ENCODE measurements around the gene APBB2.

Gene APBB2

GRCh38 chr4:41129128-41129754, 85.1 kb downstream of the APBB2 start:
- H3K79me2 ChIP-seq (ENCODE audit: control insufficient read depth, insufficient read depth, low read length, unreplicated experiment), result peaks cover 79% of the 10 kb centered on the region
- H3K4me1 ChIP-seq (ENCODE audit: control insufficient read depth, insufficient read depth, low read length, unreplicated experiment), result peaks cover 33% of the 10 kb centered on the region
- no peak overlapping the region for H3K27ac ChIP-seq (ENCODE audit: low read depth, low read length)

GRCh38 chr4:41125558-41126311, 88.6 kb downstream of the APBB2 start:
- peak overlapping the region; percentile 30 for H3K27ac ChIP-seq (ENCODE audit: low read depth, low read length)
- no peaks in the 10 kb centered on the region for H3K36me3 ChIP-seq (ENCODE audit: insufficient read depth, low read length)
- no peak overlapping the region for H3K4me3 ChIP-seq (ENCODE audit: low read depth, low read length)

More at GRCh38 chr4:41129128-41129754, 85.1 kb downstream of the APBB2 start:
- Histone ChIP-seq H2AFZ (ENCODE audit: low read length, unreplicated experiment) (no peak overlapping the region), H3K36me3 (ENCODE audit: insufficient read depth, low read length) (no peaks in the 10 kb centered on the region), H3K4me3 (ENCODE audit: low read depth, low read length) (no peak overlapping the region), H3K27me3 (ENCODE audit: insufficient read depth, low read length) (no peaks in the 10 kb centered on the region)

GRCh38 chr4:41124916-41125548, 89.3 kb downstream of the APBB2 start:
- H3K36me3 ChIP-seq (ENCODE audit: insufficient read depth, low read length), result no peaks in the 10 kb centered on the region
- H2AFZ ChIP-seq (ENCODE audit: low read length, unreplicated experiment), result no peak overlapping the region
- H3K79me2 ChIP-seq (ENCODE audit: control insufficient read depth, insufficient read depth, low read length, unreplicated experiment), result peaks cover 66% of the 10 kb centered on the region
- H3K4me3 ChIP-seq (ENCODE audit: low read depth, low read length), result no peak overlapping the region
- no peaks in the 10 kb centered on the region for H3K27me3 ChIP-seq (ENCODE audit: insufficient read depth, low read length)
- peak overlapping the region; percentile 30 for H3K27ac ChIP-seq (ENCODE audit: low read depth, low read length)
- H3K4me1 ChIP-seq (ENCODE audit: control insufficient read depth, insufficient read depth, low read length, unreplicated experiment), result peaks cover 33% of the 10 kb centered on the region

More at GRCh38 chr4:41125558-41126311, 88.6 kb downstream of the APBB2 start:
- Histone ChIP-seq H2AFZ (ENCODE audit: low read length, unreplicated experiment) (no peak overlapping the region), H3K27me3 (ENCODE audit: insufficient read depth, low read length) (no peaks in the 10 kb centered on the region), H3K79me2 (ENCODE audit: control insufficient read depth, insufficient read depth, low read length, unreplicated experiment) (peaks cover 73% of the 10 kb centered on the region), H3K4me1 (ENCODE audit: control insufficient read depth, insufficient read depth, low read length, unreplicated experiment) (peaks cover 27% of the 10 kb centered on the region)

- H3K79me2 ChIP-seq (ENCODE audit: control insufficient read depth, insufficient read depth, low read length, unreplicated experiment), result peaks cover 72% of the 10 kb centered on the region
- H3K27me3 ChIP-seq (ENCODE audit: insufficient read depth, low read length), result no peaks in the 10 kb centered on the region
- peaks cover 40% of the 10 kb centered on the region for H3K4me1 ChIP-seq (ENCODE audit: control insufficient read depth, insufficient read depth, low read length, unreplicated experiment)
- H3K27ac ChIP-seq (ENCODE audit: low read depth, low read length), result no peak overlapping the region
- peaks cover 1% of the 10 kb centered on the region; the same call in 1 of the 2 replicates for H3K36me3 ChIP-seq (ENCODE audit: insufficient read depth, low read length)
- H2AFZ ChIP-seq (ENCODE audit: low read length, unreplicated experiment), result no peak overlapping the region
- H3K4me3 ChIP-seq (ENCODE audit: low read depth, low read length), result no peak overlapping the region
Measured at GRCh38 chr4:41122775-41123174, 91.6 kb downstream of the APBB2 start.

- Histone ChIP-seq H3K4me3 (ENCODE audit: low read depth, low read length) (no peak overlapping the region), H3K36me3 (ENCODE audit: insufficient read depth, low read length) (peaks cover 5% of the 10 kb centered on the region; the same call in 1 of the 2 replicates), H3K27me3 (ENCODE audit: insufficient read depth, low read length) (no peaks in the 10 kb centered on the region), H3K79me2 (ENCODE audit: control insufficient read depth, insufficient read depth, low read length, unreplicated experiment) (peaks cover 71% of the 10 kb centered on the region), H2AFZ (ENCODE audit: low read length, unreplicated experiment) (no peak overlapping the region), H3K4me1 (ENCODE audit: control insufficient read depth, insufficient read depth, low read length, unreplicated experiment) (peaks cover 40% of the 10 kb centered on the region), H3K27ac (ENCODE audit: low read depth, low read length) (no peak overlapping the region)
Measured at GRCh38 chr4:41122309-41122708, 92.0 kb downstream of the APBB2 start.

GRCh38 chr4:41121906-41122305, 92.4 kb downstream of the APBB2 start:
- Histone ChIP-seq H2AFZ (ENCODE audit: low read length, unreplicated experiment) (no peak overlapping the region), H3K4me1 (ENCODE audit: control insufficient read depth, insufficient read depth, low read length, unreplicated experiment) (peaks cover 40% of the 10 kb centered on the region), H3K27ac (ENCODE audit: low read depth, low read length) (peak overlapping the region; percentile 66; the same call in 1 of the 2 replicates), H3K4me3 (ENCODE audit: low read depth, low read length) (no peak overlapping the region), H3K79me2 (ENCODE audit: control insufficient read depth, insufficient read depth, low read length, unreplicated experiment) (peaks cover 69% of the 10 kb centered on the region), H3K36me3 (ENCODE audit: insufficient read depth, low read length) (peaks cover 5% of the 10 kb centered on the region; the same call in 1 of the 2 replicates), H3K27me3 (ENCODE audit: insufficient read depth, low read length) (no peaks in the 10 kb centered on the region)

- H3K27me3 ChIP-seq (ENCODE audit: insufficient read depth, low read length), result no peaks in the 10 kb centered on the region
- peaks cover 5% of the 10 kb centered on the region for H3K36me3 ChIP-seq (ENCODE audit: insufficient read depth, low read length)
- peak overlapping the region; percentile 33 for H2AFZ ChIP-seq (ENCODE audit: low read length, unreplicated experiment)
- H3K4me3 ChIP-seq (ENCODE audit: low read depth, low read length), result peak overlapping the region; percentile 61
- peak overlapping the region; percentile 66 for H3K27ac ChIP-seq (ENCODE audit: low read depth, low read length)
- H3K4me1 ChIP-seq (ENCODE audit: control insufficient read depth, insufficient read depth, low read length, unreplicated experiment), result peaks cover 37% of the 10 kb centered on the region
- peaks cover 61% of the 10 kb centered on the region for H3K79me2 ChIP-seq (ENCODE audit: control insufficient read depth, insufficient read depth, low read length, unreplicated experiment)
Measured at GRCh38 chr4:41120297-41121217, 93.8 kb downstream of the APBB2 start.

GRCh38 chr4:41119867-41120295, 94.5 kb downstream of the APBB2 start:
- Histone ChIP-seq H2AFZ (ENCODE audit: low read length, unreplicated experiment) (peak overlapping the region; percentile 33), H3K4me1 (ENCODE audit: control insufficient read depth, insufficient read depth, low read length, unreplicated experiment) (peaks cover 30% of the 10 kb centered on the region), H3K36me3 (ENCODE audit: insufficient read depth, low read length) (peaks cover 5% of the 10 kb centered on the region), H3K4me3 (ENCODE audit: low read depth, low read length) (peak overlapping the region; percentile 61), H3K27ac (ENCODE audit: low read depth, low read length) (peak overlapping the region; percentile 66), H3K79me2 (ENCODE audit: control insufficient read depth, insufficient read depth, low read length, unreplicated experiment) (peaks cover 59% of the 10 kb centered on the region), H3K27me3 (ENCODE audit: insufficient read depth, low read length) (no peaks in the 10 kb centered on the region)

GRCh38 chr4:41111791-41112190, 102.6 kb downstream of the APBB2 start:
- H3K79me2 ChIP-seq (ENCODE audit: control insufficient read depth, insufficient read depth, low read length, unreplicated experiment), result peaks cover 52% of the 10 kb centered on the region
- no peak overlapping the region for H3K4me3 ChIP-seq (ENCODE audit: low read depth, low read length)
- H3K27me3 ChIP-seq (ENCODE audit: insufficient read depth, low read length), result no peaks in the 10 kb centered on the region
- H2AFZ ChIP-seq (ENCODE audit: low read length, unreplicated experiment), result no peak overlapping the region
- no peak overlapping the region for H3K27ac ChIP-seq (ENCODE audit: low read depth, low read length)
- H3K36me3 ChIP-seq (ENCODE audit: insufficient read depth, low read length), result no peaks in the 10 kb centered on the region; the same call in 1 of the 2 replicates
- H3K4me1 ChIP-seq (ENCODE audit: control insufficient read depth, insufficient read depth, low read length, unreplicated experiment), result peaks cover 4% of the 10 kb centered on the region

GRCh38 chr4:41110050-41110449, 104.3 kb downstream of the APBB2 start:
- H3K27me3 ChIP-seq (ENCODE audit: insufficient read depth, low read length), result no peaks in the 10 kb centered on the region
- peaks cover 54% of the 10 kb centered on the region for H3K79me2 ChIP-seq (ENCODE audit: control insufficient read depth, insufficient read depth, low read length, unreplicated experiment)
- peaks cover 4% of the 10 kb centered on the region for H3K4me1 ChIP-seq (ENCODE audit: control insufficient read depth, insufficient read depth, low read length, unreplicated experiment)
- H3K36me3 ChIP-seq (ENCODE audit: insufficient read depth, low read length), result no peaks in the 10 kb centered on the region
- no peak overlapping the region for H3K4me3 ChIP-seq (ENCODE audit: low read depth, low read length)
- no peak overlapping the region for H3K27ac ChIP-seq (ENCODE audit: low read depth, low read length)
- no peak overlapping the region for H2AFZ ChIP-seq (ENCODE audit: low read length, unreplicated experiment)

Measured in ACC112 (cell line).